SH-SY5Y (cell line): Measurements from ENCODE around the gene RBFOX1.

Source experiments
- GATA2 ChIP-seq: IDR thresholded peaks from 2 replicates; pipeline ENCODE4 v1.6.1; 2011; ENCODE audit warnings: mild to moderate bottlenecking, low read depth, low read length
- GATA3 ChIP-seq: IDR thresholded peaks from 2 replicates; pipeline ENCODE4 v1.6.1; 2011; ENCODE audit warnings: low read depth, mild to moderate bottlenecking, low read length, moderate library complexity

- TF ChIP-seq GATA2 (no peak), GATA3 (no peak)
These were observed 356.6 kb downstream of the RBFOX1 start for GRCh38 chr16:7689234-7689633.
